Mononuclear cell (primary cell): ENCODE results near the gene PPIB. TPM values are rescaled to one million over a fixed set of nuclear protein-coding genes. Genes with fewer than 3 reads are reported as not detected.
"Not testable (repeated sequence)": the region's sequence is repeated elsewhere in the genome, so short reads cannot be mapped to it uniquely, and the experiment has no call there.

Source experiments
- H3K27me3 ChIP-seq: 2 replicates; pipeline ENCODE4 v1.6.0; 2011; ENCODE audit warnings: low read length, control low read depth; ENCODE audit not compliant: insufficient read depth
- H3K4me1 ChIP-seq: 2 replicates; pipeline ENCODE4 v1.5.1; 2011; ENCODE audit warnings: mild to moderate bottlenecking, low read length, control low read depth; ENCODE audit not compliant: insufficient read depth
- H3K4me3 ChIP-seq: 2 replicates; pipeline ENCODE4 v1.5.1; 2011; ENCODE audit warnings: mild to moderate bottlenecking, low read length, moderate library complexity
- H3K9me3 ChIP-seq: 2 replicates; pipeline ENCODE4 v1.5.1; 2011; ENCODE audit warnings: low read depth, mild to moderate bottlenecking, control low read depth, low read length
- total RNA-seq: library from RNA; depleted of rRNA; stranded (reverse); fragments of >200 nt; gene quantifications from one replicate; pipeline ENCODE4 v1.2.3, GENCODE V29; 2012

PPIB gene
- total RNA-seq, 1 donor = 219 TPM

- H3K4me1 ChIP-seq = peaks cover 73% of the 10 kb centered on the region
- no peak overlapping the region for H3K4me3 ChIP-seq
- H3K9me3 ChIP-seq = no peaks in the 10 kb centered on the region
- H3K27me3 ChIP-seq = no peaks in the 10 kb centered on the region
Observed at GRCh38 chr15:64110950-64111678, 51.7 kb downstream of the PPIB start.

GRCh38 chr15:64110108-64110701 lies 52.6 kb downstream of the PPIB start:
- H3K4me1 ChIP-seq = peaks cover 76% of the 10 kb centered on the region

DNA sequence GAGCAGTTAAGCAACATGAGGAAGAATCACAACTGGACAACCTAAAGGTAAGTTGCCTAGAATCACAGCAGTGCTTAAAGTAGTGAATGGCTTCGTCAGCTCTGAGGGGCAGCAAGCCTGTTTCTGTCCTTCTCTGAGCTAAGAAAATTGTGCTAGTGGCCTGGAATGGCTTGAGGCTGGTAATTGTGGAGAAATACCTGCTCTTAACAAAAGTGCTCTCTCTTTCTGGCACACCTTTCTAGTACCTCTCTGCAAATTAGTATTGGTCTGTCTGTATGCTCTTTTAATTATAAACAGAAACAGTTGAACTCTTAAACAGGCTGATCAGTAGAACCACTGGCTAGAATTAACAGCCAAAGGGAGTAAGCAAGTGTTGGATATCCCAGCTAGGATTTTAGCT lies 55.5 kb downstream of the PPIB start:
- Histone ChIP-seq H3K27me3 (no peaks in the 10 kb centered on the region), H3K4me1 (peaks cover 69% of the 10 kb centered on the region), H3K4me3 (no peak overlapping the region), H3K9me3 (no peaks in the 10 kb centered on the region)

More at GRCh38 chr15:64110108-64110701, 52.6 kb downstream of the PPIB start:
- H3K27me3 ChIP-seq, H3K4me3 ChIP-seq, H3K9me3 ChIP-seq: not testable (repeated sequence)

Other genes starting within 250 kb of the PPIB start
- 2.2 TPM for gene DAPK2, start 116.5 kb downstream of the PPIB start, total RNA-seq
- 47.9 TPM for gene CIAO2A, start 69.2 kb downstream of the PPIB start, total RNA-seq
- gene SNX1, start 67.0 kb downstream of the PPIB start, total RNA-seq = 29.2 TPM
- 4.5 TPM for gene SNX22, start 11.3 kb downstream of the PPIB start, total RNA-seq
- 16.1 TPM for gene CSNK1G1, start 193.2 kb upstream of the PPIB start, total RNA-seq
- 1.4 TPM for gene PCLAF, start 218.4 kb upstream of the PPIB start, total RNA-seq
- gene TRIP4, start 224.8 kb upstream of the PPIB start, total RNA-seq = 9.4 TPM